GM12891 (cell line): Measurements from ENCODE around the gene LCLAT1.

ENCODE experiments used
- PAX5 ChIP-seq: IDR thresholded peaks from 2 replicates; pipeline ENCODE4 v1.6.1; 2011; ENCODE audit warnings: low read length, moderate library complexity, mild to moderate bottlenecking; ENCODE audit not compliant: insufficient read depth, severe bottlenecking
- POLR2A ChIP-seq: IDR thresholded peaks from 2 replicates; pipeline ENCODE4 v1.6.1; 2011; ENCODE audit warnings: low read depth, low read length, control low read depth
- POLR2AphosphoS5 ChIP-seq: IDR thresholded peaks from 2 replicates; pipeline ENCODE4 v1.6.1; 2011; ENCODE audit warnings: low read depth, low read length, control low read depth
- SPI1 ChIP-seq: IDR thresholded peaks from 2 replicates; pipeline ENCODE4 v1.6.1; 2011; ENCODE audit warnings: low read depth, low read length, control low read depth
- TAF1 ChIP-seq: IDR thresholded peaks from 2 replicates; pipeline ENCODE4 v1.6.1; 2011; ENCODE audit warnings: low read depth, low read length, control low read depth

- TF ChIP-seq POLR2A (no peak), TAF1 (no peak), POLR2AphosphoS5 (no peak), PAX5 (no peak), SPI1 (no peak)
Observed at GRCh38 chr2:30488012-30488659, 41.1 kb downstream of the LCLAT1 start.
